ENCODE data around the gene DENR. TPM values are rescaled to one million over a fixed set of nuclear protein-coding genes. Genes with fewer than 3 reads are reported as not detected.
A peak's percentile ranks its signal among the peaks of the same experiment; 100 is the strongest.
"Not testable (repeated sequence)": the region's sequence is repeated elsewhere in the genome, so short reads cannot be mapped to it uniquely, and the experiment has no call there.

DENR gene
- total RNA-seq = 29.1 TPM
- long read RNA-seq, partial matches to known transcripts = 1 of 7 reads
- long read RNA-seq, other reads (novel, unspliced or antisense) = 6 of 7 reads

DNA sequence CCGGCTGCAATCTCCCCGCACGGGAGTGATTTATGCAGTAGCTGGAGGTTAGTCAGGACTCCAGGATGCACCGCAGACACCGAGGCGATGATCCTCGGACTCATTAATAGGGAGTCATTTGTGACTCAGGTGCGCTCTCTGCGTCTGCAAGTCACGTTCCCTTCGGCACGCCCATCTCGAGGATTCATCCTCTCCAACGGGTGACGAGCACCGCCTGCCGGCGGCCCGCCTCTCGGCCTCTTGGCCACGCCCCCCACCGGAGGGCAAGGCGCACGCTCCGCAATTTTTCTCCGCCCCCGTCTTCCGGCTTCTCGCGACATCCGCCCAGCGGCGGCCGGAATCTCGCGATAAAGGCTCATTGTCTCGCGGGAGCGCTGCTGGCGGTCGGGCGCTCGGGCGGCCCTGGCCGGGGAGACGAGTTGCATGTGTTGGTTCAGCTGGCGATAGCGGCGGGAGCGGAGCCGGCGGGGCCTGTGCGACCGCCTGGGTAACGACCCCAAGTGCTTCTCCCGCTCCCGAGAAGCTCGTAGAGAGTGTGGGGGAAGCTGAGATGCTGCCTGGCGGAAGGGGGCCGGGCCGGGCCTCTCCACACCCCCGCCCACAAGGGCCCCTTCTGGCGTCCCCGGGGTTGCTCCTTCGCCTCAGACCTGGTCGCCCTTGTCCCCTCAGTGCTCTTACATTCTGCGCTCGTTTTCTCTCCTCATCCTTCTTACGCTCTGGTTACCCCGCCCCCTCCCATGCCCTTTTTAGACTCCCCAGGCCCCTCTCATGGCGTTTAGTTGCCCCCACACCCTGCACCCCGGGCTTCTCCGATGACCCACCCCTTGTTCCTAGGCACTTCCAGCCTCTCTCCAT, at the start of gene DENR:
DENR (plus strand) TSS at position 361 of the 855 bp plus-strand sequence. CDS start 878 bp downstream, outside the sequence.
- peak; percentile 99 for DNase-seq
- Histone ChIP-seq H3K4me3 (peak within 1 kb of the TSS; percentile 97), H3K27ac (peak within 1 kb of the TSS; percentile 90), H3K27me3 (no peaks in the 10 kb centered on the region), H3K9me3 (no peaks in the 10 kb centered on the region), H3K36me3 (peaks cover 39% of the 10 kb centered on the region), H3K4me1 (peaks cover 10% of the 10 kb centered on the region)
- ATAC-seq = peak; percentile 99
- intact Hi-C loops (cut with DNase I) = loop anchor here (5.0 kb wide), 1 partner anchor 115 kb away; no protein-coding TSS in a partner anchor
- TF ChIP-seq, protein P1, sequence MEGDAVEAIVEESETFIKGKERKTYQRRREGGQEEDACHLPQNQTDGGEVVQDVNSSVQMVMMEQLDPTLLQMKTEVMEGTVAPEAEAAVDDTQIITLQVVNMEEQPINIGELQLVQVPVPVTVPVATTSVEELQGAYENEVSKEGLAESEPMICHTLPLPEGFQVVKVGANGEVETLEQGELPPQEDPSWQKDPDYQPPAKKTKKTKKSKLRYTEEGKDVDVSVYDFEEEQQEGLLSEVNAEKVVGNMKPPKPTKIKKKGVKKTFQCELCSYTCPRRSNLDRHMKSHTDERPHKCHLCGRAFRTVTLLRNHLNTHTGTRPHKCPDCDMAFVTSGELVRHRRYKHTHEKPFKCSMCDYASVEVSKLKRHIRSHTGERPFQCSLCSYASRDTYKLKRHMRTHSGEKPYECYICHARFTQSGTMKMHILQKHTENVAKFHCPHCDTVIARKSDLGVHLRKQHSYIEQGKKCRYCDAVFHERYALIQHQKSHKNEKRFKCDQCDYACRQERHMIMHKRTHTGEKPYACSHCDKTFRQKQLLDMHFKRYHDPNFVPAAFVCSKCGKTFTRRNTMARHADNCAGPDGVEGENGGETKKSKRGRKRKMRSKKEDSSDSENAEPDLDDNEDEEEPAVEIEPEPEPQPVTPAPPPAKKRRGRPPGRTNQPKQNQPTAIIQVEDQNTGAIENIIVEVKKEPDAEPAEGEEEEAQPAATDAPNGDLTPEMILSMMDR (IDR thresholded peaks at IDR 0.05) = peak; percentile 81

DNA sequence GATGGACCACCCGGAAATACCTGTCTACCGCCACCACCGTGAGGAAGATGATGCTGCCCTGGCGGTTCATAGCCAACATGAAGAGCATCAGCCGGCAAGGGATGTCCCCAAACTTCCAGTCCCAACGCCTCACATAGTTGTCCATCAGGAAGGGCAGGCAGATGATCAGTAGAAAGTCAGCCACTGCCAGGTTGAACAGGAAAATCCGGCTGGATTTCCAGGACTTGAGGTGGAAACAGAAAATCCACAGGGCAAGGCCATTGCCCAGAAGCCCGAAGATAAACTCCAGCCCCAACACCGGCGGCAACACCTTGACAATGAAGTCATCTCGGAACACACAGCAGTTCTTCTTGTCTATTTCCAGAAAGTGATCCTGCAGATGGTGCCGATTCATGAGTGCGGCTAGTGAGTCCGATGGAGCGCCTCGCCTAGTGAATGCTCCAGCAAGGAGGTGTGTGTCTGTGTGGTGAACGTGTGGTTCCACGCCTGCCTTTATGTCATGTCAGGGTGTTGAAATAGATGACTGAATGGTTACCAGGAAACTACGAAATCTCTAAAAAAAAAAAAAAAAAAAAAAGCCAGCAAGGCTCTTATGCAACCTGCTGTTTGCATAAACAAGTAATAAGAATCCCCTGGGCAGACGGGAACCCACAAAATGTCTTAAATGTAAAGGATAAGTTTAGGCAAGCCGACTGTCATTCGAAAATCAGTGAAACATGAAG, 49.6 kb upstream of the DENR start, which contains the start of gene HCAR2:
HCAR2 (minus strand) TSS at position 468 of the 722 bp plus-strand sequence; CDS start at position 394, 74 bp downstream.
- H3K9me3 ChIP-seq; H3K4me3 ChIP-seq; H3K27ac ChIP-seq; intact Hi-C loops (cut with DNase I); H3K27me3 ChIP-seq; H3K4me1 ChIP-seq; H3K36me3 ChIP-seq; DNase-seq: not testable (repeated sequence)
- peak; percentile 74 for ATAC-seq

- H3K36me3 ChIP-seq; H3K9me3 ChIP-seq; DNase-seq; H3K4me3 ChIP-seq; H3K27me3 ChIP-seq; intact Hi-C loops (cut with DNase I); H3K27ac ChIP-seq; H3K4me1 ChIP-seq; ATAC-seq: not testable (repeated sequence)
These were observed 48.8 kb upstream of the DENR start for GRCh38 chr12:122703841-122704240.

GRCh38 chr12:122709287-122709686, 43.3 kb upstream of the DENR start:
- not testable (repeated sequence) for H3K27ac ChIP-seq
- peak; percentile 17 for ATAC-seq

GRCh38 chr12:122710341-122710740, 42.3 kb upstream of the DENR start:
- intact Hi-C loops (cut with DNase I); H3K36me3 ChIP-seq; H3K27ac ChIP-seq; ATAC-seq; H3K4me3 ChIP-seq; H3K4me1 ChIP-seq; H3K27me3 ChIP-seq; H3K9me3 ChIP-seq; DNase-seq: not testable (repeated sequence)

More at GRCh38 chr12:122709287-122709686, 43.3 kb upstream of the DENR start:
- H3K36me3 ChIP-seq; H3K4me1 ChIP-seq; H3K4me3 ChIP-seq; H3K9me3 ChIP-seq; H3K27me3 ChIP-seq; intact Hi-C loops (cut with DNase I); DNase-seq: not testable (repeated sequence)

DNA sequence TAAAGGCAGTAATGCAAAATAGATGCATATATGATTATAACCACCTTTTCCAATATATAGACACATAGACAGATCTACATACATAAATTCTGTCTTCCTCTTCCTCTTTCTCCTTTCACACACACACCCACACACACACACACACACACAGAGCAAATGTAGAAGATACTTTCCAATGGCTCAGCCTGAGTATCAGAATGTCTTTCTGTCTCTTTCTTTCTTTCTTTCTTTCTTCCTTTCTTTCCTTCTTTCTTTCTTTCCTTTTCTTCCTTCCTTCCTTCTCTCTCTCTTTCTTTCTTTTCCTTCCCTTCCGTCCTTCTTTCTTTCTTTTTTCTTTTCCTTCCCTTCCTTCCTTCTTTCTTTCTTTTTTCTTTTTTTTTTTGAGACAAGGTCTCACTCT, 41.4 kb upstream of the DENR start:
- H3K4me1 ChIP-seq; intact Hi-C loops (cut with DNase I); H3K27me3 ChIP-seq; H3K4me3 ChIP-seq; H3K9me3 ChIP-seq; H3K27ac ChIP-seq; DNase-seq; H3K36me3 ChIP-seq: not testable (repeated sequence)
- peak; percentile 62 for ATAC-seq

DNA sequence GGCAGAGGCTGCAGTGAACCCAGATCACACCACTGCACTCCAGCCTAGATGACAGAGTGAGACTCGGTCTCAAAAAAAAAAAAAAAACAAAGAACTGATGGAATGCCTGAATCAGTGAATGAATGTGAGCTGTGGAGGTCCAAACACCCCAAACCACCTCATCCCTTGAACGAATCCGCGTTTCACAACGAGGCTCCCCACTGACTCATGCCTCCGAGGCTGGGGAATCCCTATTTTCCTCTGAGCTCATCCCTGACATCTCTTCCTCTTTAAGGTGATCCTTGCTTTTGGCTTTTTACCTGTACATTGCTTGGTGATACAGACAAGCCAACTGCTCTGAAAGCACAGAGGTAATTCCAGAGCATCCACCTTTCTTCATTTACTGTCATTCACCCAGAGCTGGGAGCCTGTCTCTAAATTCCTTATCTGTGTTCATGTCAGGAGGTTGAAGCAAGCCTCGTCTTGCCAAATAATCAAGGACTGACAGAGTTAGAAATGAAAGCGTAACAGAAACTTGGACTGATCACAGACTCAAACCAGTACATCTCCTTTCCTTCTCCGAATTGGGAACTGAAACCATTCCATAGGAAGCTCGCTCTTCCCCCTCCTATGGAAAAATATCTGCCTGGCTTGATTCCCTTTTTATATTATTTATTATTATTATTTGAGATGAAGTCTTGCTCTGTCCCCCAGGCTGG, 39.0 kb upstream of the DENR start:
- peak; percentile 75 for ATAC-seq
- intact Hi-C loops (cut with DNase I); H3K9me3 ChIP-seq; H3K36me3 ChIP-seq; H3K4me1 ChIP-seq; H3K4me3 ChIP-seq; H3K27ac ChIP-seq; DNase-seq; H3K27me3 ChIP-seq: not testable (repeated sequence)

- H3K4me3 ChIP-seq; H3K27ac ChIP-seq; intact Hi-C loops (cut with DNase I); H3K36me3 ChIP-seq; H3K4me1 ChIP-seq; H3K9me3 ChIP-seq; H3K27me3 ChIP-seq; DNase-seq: not testable (repeated sequence)
- ATAC-seq = peak; percentile 56
These were observed 37.4 kb upstream of the DENR start for GRCh38 chr12:122715211-122715610.

DNA sequence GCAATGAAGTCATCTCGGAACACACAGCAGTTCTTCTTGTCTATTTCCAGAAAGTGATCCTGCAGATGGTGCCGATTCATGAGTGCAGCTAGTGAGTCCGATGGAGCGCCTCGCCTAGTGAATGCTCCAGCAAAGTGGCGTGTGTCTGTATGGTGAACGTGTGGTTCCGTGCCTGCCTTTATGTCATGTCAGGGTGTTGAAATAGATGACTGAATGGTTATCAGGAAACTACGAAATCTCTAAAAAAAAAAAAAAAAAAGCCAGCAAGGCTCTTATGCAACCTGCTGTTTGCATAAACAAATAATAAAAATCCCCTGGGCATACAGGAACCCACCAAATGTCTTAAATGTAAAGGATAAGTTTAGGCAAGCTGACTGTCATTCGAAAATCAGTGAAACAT, 36.0 kb upstream of the DENR start, which contains the start of gene HCAR3:
HCAR3 (minus strand) TSS at position 154 of the 400 bp plus-strand sequence; CDS start at position 80, 74 bp downstream.
- ATAC-seq = peak; percentile 62
- H3K4me1 ChIP-seq; H3K9me3 ChIP-seq; H3K27ac ChIP-seq; intact Hi-C loops (cut with DNase I); DNase-seq; H3K36me3 ChIP-seq; H3K27me3 ChIP-seq; H3K4me3 ChIP-seq: not testable (repeated sequence)
